ENCODE measurements around the gene CAPN2.
"Not testable (repeated sequence)": the region's sequence is repeated elsewhere in the genome, so short reads cannot be mapped to it uniquely, and the experiment has no call there.

The CAPN2 gene

DNA sequence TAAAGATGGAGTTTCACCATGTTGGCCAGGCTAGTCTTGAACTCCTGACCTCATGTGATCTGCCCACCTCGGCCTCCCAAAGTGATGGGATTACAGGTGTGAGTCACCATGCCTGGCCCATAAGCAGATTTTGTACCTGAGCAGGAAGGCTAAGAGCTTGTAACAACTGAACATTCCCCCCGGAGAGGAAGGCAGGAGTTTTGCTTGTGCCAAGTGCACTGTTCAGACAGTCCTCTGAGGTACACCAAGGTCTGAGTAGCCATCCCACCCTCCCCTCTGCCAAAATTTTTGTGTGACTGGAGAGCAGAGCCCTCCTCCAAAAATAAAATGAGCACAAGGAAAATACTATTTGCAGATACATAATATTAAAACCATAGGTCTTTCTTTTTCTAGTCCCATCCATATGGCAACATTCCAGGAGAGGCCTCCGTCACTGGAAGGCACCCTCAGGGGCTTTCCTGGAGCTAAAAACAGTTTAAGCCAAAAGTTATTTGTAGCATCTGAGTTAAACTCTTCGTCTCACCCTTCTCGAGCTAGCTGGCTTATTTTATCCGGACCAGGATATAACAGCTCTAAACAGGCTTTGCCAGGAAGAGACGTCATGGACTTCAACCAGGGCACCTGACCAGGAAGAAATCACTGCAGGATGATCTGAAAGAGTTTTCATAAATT lies 27.2 kb downstream of the CAPN2 start:
- no peak for DNase-seq

GRCh38 chr1:223740038-223740736 lies 27.8 kb downstream of the CAPN2 start:
- DNase-seq = not testable (repeated sequence)

DNA sequence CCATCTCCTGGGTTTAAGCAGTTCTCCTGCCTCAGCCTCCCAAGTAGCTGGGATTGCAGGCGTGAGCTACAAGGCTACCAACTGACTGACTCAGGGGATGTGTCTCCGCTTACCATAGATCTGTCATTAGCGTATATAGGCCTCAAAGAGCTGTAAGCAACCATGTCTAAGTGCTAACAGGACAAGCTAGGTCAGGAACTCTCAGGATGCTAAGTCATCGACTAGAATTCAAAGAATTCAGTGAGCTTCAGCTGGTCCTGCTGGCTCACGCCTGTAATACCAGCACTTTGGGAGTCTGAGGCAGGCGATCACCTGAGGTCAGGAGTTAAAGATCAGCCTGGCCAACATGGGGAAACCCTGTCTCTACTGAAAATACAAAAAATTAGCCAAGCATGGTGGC lies 29.5 kb downstream of the CAPN2 start:
- no peak for DNase-seq

GRCh38 chr1:223742856-223743517 lies 30.6 kb downstream of the CAPN2 start:
- no peak for DNase-seq

GRCh38 chr1:223745731-223746130 lies 33.4 kb downstream of the CAPN2 start:
- no peak for DNase-seq

DNA sequence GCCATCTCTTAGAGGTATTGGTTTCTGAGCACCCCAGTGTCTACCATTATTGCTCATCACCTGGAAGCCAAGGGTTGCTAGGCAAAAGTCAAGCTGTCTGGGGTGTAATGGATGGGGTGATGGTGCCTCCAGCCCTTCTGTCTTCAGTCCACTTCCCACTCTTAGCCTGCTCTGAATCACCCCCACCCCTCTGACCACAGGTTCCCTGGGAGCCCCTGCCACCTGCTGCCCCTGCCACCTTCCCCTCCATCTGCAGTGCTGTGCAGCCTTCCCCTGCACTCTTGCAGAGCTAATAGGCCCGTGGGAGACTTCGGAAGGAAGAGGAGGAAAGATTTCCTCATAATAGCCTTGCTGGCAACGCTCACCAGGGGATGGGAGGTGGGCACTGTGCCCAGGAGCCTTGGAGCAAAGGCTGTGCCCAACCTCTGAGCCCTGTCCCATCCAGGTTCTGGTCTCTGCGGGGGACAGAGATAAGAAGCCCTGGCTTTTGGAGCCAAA lies 35.5 kb downstream of the CAPN2 start:
- DNase-seq = no peak

- no peak for DNase-seq
Observed at GRCh38 chr1:223748405-223748772, 36.0 kb downstream of the CAPN2 start.

DNA sequence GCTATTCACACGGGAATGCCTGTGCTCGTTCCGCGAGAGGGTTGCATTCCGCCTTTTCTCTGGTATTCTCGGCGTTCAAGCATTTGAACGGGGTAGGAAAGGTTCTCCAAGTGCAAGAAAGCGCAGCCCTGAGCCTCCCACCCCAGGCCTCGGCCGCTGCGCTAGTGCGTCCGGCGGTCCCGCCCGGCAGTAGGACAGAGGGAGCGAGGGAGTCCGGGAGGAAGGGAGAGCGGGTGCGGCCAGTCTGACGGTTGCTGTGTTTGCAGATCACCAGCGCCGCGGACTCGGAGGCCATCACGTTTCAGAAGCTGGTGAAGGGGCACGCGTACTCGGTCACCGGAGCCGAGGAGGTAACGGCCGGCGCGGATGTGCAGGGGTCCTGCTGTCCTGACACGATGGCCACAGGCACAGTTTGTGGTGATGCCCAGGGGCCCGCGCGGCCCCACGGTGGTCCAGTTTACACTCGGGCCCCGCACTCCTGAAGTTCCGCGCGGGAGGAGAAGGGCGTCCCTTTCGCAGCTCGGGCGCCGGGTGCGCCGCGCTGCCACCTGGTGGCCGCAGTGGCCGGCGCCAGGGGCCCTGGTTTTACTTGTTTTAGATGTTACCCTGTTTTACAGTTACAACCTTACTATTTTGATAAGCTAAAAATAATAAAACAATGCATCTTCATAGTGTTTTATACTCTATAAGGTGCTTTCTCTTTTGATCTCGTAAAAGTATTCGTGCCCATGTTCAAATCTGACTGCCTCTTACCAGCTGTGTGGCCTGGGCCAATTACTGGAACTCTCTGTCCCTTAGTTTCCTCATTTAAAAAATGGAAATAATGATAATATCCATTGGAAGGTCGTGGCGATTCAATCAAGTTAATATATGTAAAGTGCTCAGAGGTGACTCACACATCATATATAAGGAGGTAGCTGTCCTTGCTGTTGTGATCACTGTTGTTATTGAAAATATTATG lies 36.7 kb downstream of the CAPN2 start:
- DNase-seq = peak; percentile 88

DNA sequence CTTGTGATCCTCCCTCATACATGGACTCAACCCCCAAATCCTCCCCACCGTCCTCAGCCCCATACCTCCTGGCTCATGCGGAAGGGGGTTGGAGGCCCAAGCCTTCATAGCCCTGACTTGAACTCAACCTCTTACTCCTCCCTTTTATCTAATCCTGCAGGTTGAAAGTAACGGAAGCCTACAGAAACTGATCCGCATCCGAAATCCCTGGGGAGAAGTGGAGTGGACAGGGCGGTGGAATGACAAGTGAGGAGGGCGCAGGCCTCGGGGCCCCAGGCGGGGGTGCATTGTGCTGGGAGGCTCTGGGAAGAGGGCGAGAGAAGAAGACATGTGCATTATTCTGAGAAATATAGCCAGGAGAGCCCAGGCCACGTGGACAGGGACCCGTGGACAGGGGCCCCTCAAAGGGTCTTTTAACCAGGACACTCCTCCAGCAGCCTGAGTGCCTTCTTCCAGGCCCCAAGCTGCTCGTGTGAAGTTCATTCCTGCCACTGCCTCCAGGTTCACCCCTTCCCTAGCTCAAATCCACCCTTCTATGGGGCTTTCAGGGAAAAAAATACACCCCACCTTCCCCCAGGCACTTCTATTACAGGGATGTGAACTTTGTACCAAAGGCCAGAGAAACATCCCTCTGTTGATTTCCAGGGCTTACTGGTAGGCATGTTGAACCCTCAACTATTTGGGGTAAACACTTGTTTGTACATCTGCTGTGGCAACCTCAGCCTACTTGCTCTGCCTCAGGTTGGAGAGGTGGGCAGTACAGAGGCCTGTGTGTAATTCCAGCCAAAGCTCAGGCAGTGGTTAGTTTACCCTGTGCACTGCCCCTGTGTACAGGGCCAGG lies 38.6 kb downstream of the CAPN2 start:
- no peak for DNase-seq

DNA sequence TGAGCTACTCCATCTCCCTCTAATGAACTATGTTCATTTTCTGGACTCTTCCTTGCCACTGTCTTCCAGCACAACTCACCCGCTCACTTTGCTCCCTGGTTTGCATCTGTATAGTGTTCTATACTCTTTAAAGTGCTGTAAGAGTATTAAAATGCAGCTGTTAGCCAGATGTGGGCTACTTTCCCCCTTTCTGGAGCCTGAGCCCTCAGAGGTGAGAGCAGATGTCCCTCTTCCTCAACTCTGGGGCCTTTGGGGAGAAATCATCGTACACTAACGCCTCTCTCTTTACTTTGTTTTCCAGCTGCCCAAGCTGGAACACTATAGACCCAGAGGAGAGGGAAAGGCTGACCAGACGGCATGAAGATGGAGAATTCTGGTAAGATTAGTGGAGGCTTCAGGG lies 39.4 kb downstream of the CAPN2 start:
- DNase-seq = no peak

- no peak for DNase-seq
Observed at GRCh38 chr1:223752721-223753515, 40.6 kb downstream of the CAPN2 start.

GRCh38 chr1:223754681-223755431 lies 42.5 kb downstream of the CAPN2 start:
- no peak for DNase-seq

DNA sequence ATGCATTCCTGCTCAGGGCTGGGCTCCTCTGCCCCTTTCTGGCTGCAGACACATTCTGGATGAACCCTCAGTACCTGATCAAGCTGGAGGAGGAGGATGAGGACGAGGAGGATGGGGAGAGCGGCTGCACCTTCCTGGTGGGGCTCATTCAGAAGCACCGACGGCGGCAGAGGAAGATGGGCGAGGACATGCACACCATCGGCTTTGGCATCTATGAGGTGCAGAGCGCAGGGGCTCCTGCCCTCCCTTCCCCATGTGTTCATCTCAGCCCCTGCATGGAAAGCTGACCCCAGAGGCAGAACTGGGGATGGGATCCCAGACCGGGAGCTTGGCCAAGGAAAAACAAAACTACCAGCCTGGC lies 43.1 kb downstream of the CAPN2 start:
- no peak for DNase-seq

DNA sequence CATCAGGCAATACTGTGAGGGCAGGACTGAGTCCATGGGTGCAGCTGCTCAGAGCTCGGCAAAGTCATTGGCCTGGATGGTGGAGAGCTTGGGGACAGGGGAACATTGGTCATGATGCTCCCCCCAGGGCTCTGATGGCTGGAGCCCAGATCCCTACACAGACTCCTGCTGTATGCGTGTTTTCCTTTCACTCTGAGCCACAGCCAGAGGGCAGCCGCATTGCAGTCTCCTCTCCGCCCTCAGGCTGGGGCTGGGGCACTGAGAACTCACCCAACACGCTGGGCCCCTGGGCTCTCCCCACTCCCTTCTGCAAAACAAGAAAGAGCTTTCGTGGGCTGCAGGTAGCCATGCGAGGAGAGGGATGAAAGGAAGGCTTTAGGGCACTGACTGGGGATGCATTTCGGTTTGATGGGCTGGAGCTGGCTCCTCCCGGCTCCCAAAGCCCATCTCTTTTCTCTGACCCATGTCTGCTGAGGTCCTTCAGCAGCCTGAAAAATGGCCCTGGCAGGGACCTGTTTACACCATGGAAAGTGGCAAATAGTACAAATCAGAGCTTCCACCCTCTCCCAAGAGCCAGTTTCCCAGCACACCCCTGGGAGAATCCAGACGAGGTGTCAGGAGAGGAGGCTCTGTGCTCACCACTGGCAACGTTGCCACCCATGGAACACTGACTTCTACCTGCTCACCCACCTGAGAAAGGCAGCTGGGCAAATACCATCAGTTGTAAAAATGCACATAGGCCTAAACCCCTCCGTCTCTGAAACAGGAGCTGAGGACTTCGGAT lies 43.8 kb downstream of the CAPN2 start:
- DNase-seq = no peak

GRCh38 chr1:223756806-223757700 lies 44.7 kb downstream of the CAPN2 start:
- no peak for DNase-seq

GRCh38 chr1:223758734-223759133 lies 46.4 kb downstream of the CAPN2 start:
- DNase-seq = no peak

DNA sequence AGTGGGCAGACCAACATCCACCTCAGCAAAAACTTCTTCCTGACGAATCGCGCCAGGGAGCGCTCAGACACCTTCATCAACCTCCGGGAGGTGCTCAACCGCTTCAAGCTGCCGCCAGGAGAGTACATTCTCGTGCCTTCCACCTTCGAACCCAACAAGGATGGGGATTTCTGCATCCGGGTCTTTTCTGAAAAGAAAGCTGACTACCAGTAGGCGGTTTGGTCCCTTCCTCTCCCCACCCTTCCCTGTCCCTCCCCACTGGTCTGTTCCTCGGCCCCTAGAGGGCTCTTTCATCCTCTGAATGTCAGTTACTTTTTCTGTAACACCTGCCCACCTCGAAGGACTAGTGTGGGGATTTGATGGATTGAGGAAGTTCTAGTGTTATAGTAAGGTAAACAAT lies 46.9 kb downstream of the CAPN2 start:
- DNase-seq = no peak

DNA sequence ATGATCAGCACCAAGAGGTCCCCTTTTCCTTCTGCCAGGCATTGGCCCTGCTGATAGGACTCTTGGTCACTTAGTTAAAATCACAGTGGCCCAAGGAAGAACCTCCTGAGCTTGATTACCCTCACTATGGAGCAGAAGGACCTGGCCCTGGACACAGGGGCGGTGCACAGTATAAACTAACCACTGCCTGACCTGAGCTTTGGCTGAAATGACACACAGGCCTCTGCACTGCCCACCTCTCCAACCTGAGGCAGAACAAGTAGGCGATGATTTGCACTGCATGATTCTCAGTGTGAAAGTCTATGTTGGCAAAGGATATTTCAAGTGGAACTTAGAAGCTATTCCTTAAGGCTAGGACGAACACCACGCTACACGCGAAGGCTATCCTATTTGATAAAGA lies 48.5 kb downstream of the CAPN2 start:
- no peak for DNase-seq

Measured in eye (tissue), 1 donor.